Upper lobe of left lung (tissue), 4 donors: ENCODE results near the gene FGF5.

ENCODE experiments used
- CTCF ChIP-seq, 6 experiments: fragments of 450-650 bp in 4 of 6; fragments of 200-600 bp in 2 of 6; sonication (generic) in 2 of 6; IDR thresholded peaks; one replicate each; pipeline ENCODE4 v1.5.1; 2016 to 2019; ENCODE audit warnings: antibody characterized with exemption in 6 of 6
- EP300 ChIP-seq, 4 donors: sonication (generic); formaldehyde crosslinking; IDR thresholded peaks; one replicate each; pipeline ENCODE4 v1.5.1; 2017; ENCODE audit warnings: antibody characterized with exemption in 4 of 4, control low read depth in 2 of 4
- POLR2A ChIP-seq, 4 donors: fragments of 450-650 bp; IDR thresholded peaks; one replicate each; pipeline ENCODE4 v1.5.1; 2016 to 2017; ENCODE audit warnings: antibody characterized with exemption in 4 of 4, mild to moderate bottlenecking in 2 of 4
- POLR2AphosphoS5 ChIP-seq, 2 donors: sonication (generic); formaldehyde crosslinking; IDR thresholded peaks; one replicate each; pipeline ENCODE4 v1.5.1; 2017; ENCODE audit warnings: antibody characterized with exemption in 2 of 2

- TF ChIP-seq CTCF (IDR thresholded peaks at IDR 0.05) (no peak), POLR2A (IDR thresholded peaks at IDR 0.05) (no peak), POLR2AphosphoS5 (IDR thresholded peaks at IDR 0.05) (no peak), EP300 (IDR thresholded peaks at IDR 0.05) (no peak)
Observed at GRCh38 chr4:80266253-80266901, at the start of gene FGF5.
